ENCODE measurements around the gene WDR49.

WDR49 gene

DNA sequence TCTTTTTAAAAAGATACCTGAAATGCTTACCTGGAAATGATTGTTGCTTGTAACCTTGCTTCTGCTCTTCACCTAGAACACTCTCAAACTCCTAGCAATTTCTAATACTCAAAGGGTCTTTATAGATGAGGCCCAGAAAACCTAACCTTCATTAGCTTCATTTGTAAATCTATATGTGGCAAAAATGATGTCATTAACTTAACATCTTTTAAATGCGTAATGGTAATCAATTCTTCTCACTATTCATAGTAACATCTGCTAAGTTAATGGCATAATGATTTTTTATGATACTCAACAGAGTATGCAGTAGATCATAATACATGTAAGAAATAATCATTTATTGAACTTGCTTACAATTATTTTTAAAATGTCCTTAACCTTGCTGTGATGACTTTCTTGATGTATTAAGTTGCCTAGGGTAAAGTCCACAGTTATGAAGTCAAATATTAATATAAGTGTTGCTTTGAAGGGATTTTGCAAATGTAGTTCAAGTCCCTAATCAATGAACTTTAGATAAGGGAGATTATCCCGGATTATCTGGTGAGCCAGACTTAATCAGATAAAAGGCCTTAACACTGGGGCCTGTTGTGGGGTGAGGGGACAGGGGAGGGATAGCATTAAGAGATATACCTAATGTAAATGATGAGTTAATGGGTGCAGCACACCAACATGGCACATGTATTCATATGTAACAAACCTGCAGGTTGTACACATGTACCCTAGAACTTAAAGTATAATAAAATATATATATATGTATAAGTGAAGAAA, 169.8 kb downstream of the WDR49 start:
- DNase-seq, result no peak

GRCh38 chr3:167481164-167481563, 172.6 kb downstream of the WDR49 start:
- no peak for DNase-seq

DNA sequence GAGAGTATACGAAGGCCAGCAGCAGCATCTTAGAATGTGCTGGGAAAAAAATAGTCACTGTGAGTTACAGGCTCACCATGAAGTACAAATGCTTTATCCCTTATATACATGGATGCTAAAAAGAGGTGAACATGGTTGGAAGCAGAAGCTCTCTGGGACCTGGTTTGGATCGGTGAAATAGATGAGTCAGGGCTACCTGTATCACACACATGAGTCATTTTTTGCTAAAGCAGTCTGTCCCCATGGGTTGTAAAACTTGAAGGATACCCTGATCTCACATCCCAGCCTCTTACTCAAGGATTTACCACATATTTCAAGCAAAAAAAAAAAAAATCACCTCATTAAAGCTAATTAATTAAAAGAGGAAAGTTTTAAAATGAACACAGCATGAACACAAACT, 173.0 kb downstream of the WDR49 start:
- DNase-seq, result no peak

GRCh38 chr3:167473863-167474262, 179.9 kb downstream of the WDR49 start, which contains the start of gene SERPINI2:
Gene SERPINI2 (minus strand): TSS chr3:167474042. CDS start chr3:167471834, 2,208 bp downstream.
- no peak for DNase-seq

DNA sequence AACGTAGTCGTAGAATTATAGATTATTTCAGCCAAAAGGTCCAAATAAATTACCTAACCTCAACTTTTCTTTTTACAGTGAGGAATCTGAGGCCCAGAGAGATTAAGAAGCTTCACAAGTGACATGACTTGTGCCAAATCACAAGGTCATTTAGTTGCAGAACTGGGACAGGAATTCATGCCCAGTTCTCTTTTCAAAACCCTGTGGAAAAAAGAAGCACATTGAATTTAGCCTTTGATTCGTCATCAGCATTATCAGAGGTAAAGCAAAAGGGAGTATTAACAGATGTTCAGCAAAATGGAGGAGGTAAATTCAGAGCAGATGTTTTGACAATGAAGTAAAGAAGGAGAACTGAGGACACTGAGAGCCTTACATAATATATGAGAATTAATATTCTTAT, 184.4 kb downstream of the WDR49 start:
- DNase-seq, result no peak

DNA sequence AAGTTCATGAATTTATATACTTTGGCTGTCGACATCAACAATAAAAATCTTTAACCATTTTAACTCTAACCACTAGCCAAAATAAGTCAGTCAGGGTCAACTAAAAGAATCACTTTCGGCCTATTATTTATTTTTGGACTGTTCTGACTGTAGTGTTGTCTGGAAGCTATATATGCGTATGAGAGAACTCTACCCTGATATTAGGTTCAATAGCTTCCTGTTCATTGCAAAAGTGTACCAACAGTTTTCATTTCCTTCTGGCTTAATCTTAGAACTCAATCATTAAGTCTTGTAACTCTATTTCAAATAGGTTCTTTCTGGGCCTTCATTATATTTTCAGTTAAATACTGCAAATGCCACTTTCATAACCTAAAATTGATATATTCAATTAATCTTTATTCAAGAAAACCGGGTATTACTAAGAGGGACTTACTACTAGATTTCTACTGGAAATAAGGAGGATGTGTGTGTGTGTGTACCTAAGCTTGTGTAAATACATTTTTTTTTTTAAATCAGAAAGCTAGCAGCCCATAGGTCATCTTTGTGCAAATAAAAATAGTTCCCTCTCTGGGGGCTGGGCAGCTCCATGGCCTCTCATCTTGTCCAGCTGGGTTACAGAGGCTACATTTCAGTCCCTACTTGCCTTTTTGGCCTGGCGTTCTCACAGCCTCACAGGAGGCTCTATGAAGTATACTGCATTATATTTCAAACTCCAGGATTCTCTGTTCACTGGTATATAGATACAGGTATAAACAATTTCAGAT, 185.7 kb downstream of the WDR49 start:
- no peak for DNase-seq

- no peak for DNase-seq
Measured at GRCh38 chr3:167466966-167467365, 186.8 kb downstream of the WDR49 start.

- no peak for DNase-seq
Measured at GRCh38 chr3:167456157-167456799, 197.5 kb downstream of the WDR49 start.

- DNase-seq, result no peak
Measured at GRCh38 chr3:167453815-167454214, 199.9 kb downstream of the WDR49 start.

DNA sequence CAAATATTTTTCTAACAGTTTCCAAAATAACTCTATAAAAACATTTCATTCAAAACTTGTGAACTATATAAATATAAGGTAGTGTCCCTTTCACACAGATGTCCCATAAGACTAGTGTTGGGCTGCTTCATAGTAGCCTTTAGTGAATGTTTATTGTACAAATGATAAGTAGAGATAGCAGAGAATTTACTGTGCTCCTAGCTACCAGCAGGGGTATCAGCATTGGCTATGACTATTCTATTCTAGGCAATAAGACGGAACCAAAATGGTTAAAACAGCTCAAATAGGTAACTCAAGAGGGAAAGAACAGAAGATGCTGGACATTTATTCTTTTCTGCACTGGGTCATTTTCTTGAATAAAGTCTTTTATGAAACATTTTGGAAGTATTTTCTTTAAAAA, 202.5 kb downstream of the WDR49 start:
- no peak for DNase-seq

DNA sequence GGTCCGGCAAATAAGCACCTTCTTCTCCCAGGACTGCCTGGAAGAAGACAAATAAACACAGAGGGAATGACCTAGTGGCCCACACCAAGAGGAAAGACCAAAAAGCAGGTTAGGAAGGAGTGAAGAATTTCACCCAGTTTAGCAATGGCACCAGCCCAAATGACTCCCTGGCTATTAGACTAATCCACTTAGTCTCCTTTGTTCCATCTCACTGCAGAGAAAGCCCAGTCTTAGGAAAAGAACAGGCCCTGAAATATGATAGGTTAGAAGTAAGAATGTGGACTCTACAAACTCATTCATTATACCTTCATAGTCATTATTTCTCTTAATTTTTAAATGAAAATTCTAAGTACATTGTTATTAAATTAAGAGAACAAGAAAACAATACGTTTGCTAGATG, 203.1 kb downstream of the WDR49 start:
- DNase-seq, result no peak

- DNase-seq, result no peak
Measured at GRCh38 chr3:167450195-167450594, 203.5 kb downstream of the WDR49 start.

DNA sequence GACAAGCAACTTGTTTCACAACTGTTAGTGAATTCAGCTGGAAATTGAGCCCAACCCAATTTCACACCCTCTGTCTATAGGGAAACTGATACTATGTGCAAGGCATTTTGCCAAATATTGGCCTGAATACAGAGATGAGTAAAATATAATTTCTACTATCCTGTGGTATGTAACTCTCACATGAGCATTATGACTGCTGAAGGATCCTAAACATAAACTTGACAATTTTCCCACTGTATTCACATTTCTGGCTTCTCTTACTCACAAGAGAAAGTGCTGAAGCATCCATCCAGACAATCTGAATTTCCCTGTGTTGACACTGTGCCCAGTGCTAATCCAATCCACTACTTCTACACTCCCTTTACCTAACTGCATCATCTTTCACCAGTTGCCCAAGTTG, 208.3 kb downstream of the WDR49 start:
- DNase-seq, result no peak

- no peak for DNase-seq
Measured at GRCh38 chr3:167441256-167441655, 212.5 kb downstream of the WDR49 start.

DNA sequence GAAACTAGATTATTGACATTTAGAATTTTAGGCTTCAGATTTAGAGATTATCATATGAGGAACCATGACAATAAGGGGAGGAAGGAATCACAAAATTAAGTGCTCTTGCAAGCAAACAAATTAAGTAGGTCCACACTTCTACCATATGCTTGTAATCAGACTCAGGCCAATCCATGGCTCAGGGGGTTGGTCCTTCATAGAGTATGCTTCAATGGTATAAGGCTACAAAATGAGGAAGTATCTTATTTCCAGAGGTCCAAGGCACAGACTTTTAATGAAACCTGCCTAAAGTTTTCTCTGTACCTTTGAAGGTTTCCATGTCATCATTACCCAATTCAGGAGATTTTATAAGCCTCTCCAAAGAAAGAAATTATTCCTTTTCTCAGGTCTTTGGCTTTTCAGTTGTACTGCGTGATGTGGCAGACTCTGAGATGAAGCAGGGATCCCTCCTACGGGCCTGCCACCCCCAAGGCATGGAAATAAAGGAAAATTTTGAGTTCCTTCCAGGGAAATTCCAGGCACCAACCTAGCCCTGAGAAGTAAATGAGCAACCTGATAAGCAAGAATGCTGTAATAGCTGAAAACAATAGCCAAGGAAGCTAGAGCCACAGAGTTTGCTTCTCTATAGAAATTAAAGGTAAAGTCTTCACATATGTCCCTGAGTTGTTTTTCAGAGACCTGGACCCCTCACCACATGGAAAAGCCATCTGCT, 216.2 kb downstream of the WDR49 start:
- DNase-seq, result no peak

Measured in activated CD8-positive, alpha-beta memory T cell treated with anti-CD3 and anti-CD28 coated beads, Interleukin-2, amount 50 U/mL, for 4 hours (primary cell).